Loucy (cell line): ENCODE data around the gene NID2.

Experiments used
- H2AFZ ChIP-seq: fragments of 200-600 bp; sonication (generic); 2 replicates; pipeline ENCODE4 v1.6.0; 2016; ENCODE audit warnings: antibody characterized with exemption, mild to moderate bottlenecking, low read length, moderate library complexity
- H3F3A ChIP-seq: fragments of 200-600 bp; 2 replicates; pipeline ENCODE4 v1.6.0; 2016; ENCODE audit warnings: antibody characterized with exemption, low read depth, mild to moderate bottlenecking
- H3K27me3 ChIP-seq: fragments of 200-600 bp; sonication (generic); 2 replicates; pipeline ENCODE4 v1.6.1; 2014; ENCODE audit warnings: low read length, mild to moderate bottlenecking; ENCODE audit not compliant: insufficient read depth, poor library complexity, severe bottlenecking
- H3K36me3 ChIP-seq: fragments of 200-600 bp; sonication (generic); 2 replicates; pipeline ENCODE4 v1.6.1; 2016; ENCODE audit warnings: low read length; ENCODE audit not compliant: insufficient read depth
- H3K4me1 ChIP-seq: fragments of 200-600 bp; sonication (generic); 2 replicates; pipeline ENCODE4 v1.5.1; 2014; ENCODE audit warnings: low read length, mild to moderate bottlenecking; ENCODE audit not compliant: insufficient read depth, poor library complexity, severe bottlenecking
- H3K4me2 ChIP-seq: fragments of 200-600 bp; sonication (generic); 2 replicates; pipeline ENCODE4 v1.6.0; 2014; ENCODE audit warnings: antibody characterized with exemption, low read length, low read depth, mild to moderate bottlenecking; ENCODE audit not compliant: poor library complexity, severe bottlenecking
- H3K4me3 ChIP-seq: fragments of 200-600 bp; sonication (generic); 2 replicates; pipeline ENCODE4 v1.5.1; 2014; ENCODE audit warnings: low read length, mild to moderate bottlenecking, mixed read lengths; ENCODE audit not compliant: poor library complexity, severe bottlenecking
- H3K79me2 ChIP-seq: fragments of 200-600 bp; sonication (generic); 2 replicates; pipeline ENCODE4 v1.6.1; 2014; ENCODE audit warnings: low read length; ENCODE audit not compliant: insufficient read depth
- H3K9ac ChIP-seq: fragments of 200-600 bp; sonication (generic); 2 replicates; pipeline ENCODE4 v1.6.0; 2014; ENCODE audit warnings: mild to moderate bottlenecking, low read depth, low read length, moderate library complexity; ENCODE audit not compliant: poor library complexity, severe bottlenecking
- H3K9me2 ChIP-seq: fragments of 200-600 bp; sonication (generic); replicated peaks from 2 replicates; pipeline ENCODE4 v1.6.1; 2016; ENCODE audit warnings: low read depth, low read length, mixed read lengths
- H3K9me3 ChIP-seq: fragments of 200-600 bp; sonication (generic); 2 replicates; pipeline ENCODE4 v1.6.1; 2014; ENCODE audit warnings: mild to moderate bottlenecking, antibody characterized with exemption, low read length, low read depth; ENCODE audit not compliant: insufficient read depth
- H4K20me1 ChIP-seq: fragments of 200-600 bp; sonication (generic); 2 replicates; pipeline ENCODE4 v1.6.0; 2014; ENCODE audit warnings: antibody characterized with exemption, low read length, mild to moderate bottlenecking; ENCODE audit not compliant: insufficient read depth, poor library complexity, severe bottlenecking
- CTCF ChIP-seq: fragments of 200-600 bp; sonication (generic); conservative IDR thresholded peaks from 2 replicates; pipeline ENCODE4 v1.5.1; 2014; ENCODE audit warnings: mild to moderate bottlenecking, antibody characterized with exemption, low read length
- EZH2phosphoT487 ChIP-seq: fragments of 200-600 bp; IDR thresholded peaks from 2 replicates; pipeline ENCODE4 v1.6.1; 2018; ENCODE audit warnings: antibody characterized with exemption, mild to moderate bottlenecking, moderate library complexity, borderline replicate concordance

The NID2 gene

GRCh38 chr14:52049721-52050588, 18.9 kb downstream of the NID2 start:
- no peaks in the 10 kb centered on the region for H3K9me2 ChIP-seq
- H3K36me3 ChIP-seq = no peaks in the 10 kb centered on the region
- no peaks in the 10 kb centered on the region for H3F3A ChIP-seq
- H3K27me3 ChIP-seq = no peaks in the 10 kb centered on the region
- no peaks in the 10 kb centered on the region for H3K9me3 ChIP-seq
- H4K20me1 ChIP-seq = no peaks in the 10 kb centered on the region
- H3K4me3 ChIP-seq = no peak overlapping the region
- no peak overlapping the region for H3K9ac ChIP-seq
- no peak for TF ChIP-seq CTCF
- TF ChIP-seq EZH2phosphoT487 = no peak
- no peak overlapping the region for H2AFZ ChIP-seq
- no peaks in the 10 kb centered on the region for H3K79me2 ChIP-seq
- no peak overlapping the region for H3K4me2 ChIP-seq
- H3K4me1 ChIP-seq = no peaks in the 10 kb centered on the region

GRCh38 chr14:52049271-52049670, 19.6 kb downstream of the NID2 start:
- no peaks in the 10 kb centered on the region for H3F3A ChIP-seq
- H2AFZ ChIP-seq = no peak overlapping the region
- H3K79me2 ChIP-seq = no peaks in the 10 kb centered on the region
- no peaks in the 10 kb centered on the region for H3K36me3 ChIP-seq
- no peaks in the 10 kb centered on the region for H3K4me1 ChIP-seq
- H3K9me2 ChIP-seq = no peaks in the 10 kb centered on the region
- H3K4me3 ChIP-seq = no peak overlapping the region
- no peak overlapping the region for H3K9ac ChIP-seq
- H3K9me3 ChIP-seq = no peaks in the 10 kb centered on the region
- no peaks in the 10 kb centered on the region for H4K20me1 ChIP-seq
- H3K27me3 ChIP-seq = no peaks in the 10 kb centered on the region
- no peak overlapping the region for H3K4me2 ChIP-seq
- TF ChIP-seq CTCF = no peak
- TF ChIP-seq EZH2phosphoT487 = no peak

GRCh38 chr14:52048641-52049204, 20.1 kb downstream of the NID2 start:
- TF ChIP-seq CTCF = no peak
- no peak for TF ChIP-seq EZH2phosphoT487
- H4K20me1 ChIP-seq = no peaks in the 10 kb centered on the region
- no peaks in the 10 kb centered on the region for H3K4me1 ChIP-seq
- H3K9ac ChIP-seq = no peak overlapping the region
- H3K4me2 ChIP-seq = no peak overlapping the region
- no peaks in the 10 kb centered on the region for H3K79me2 ChIP-seq
- H3K27me3 ChIP-seq = no peaks in the 10 kb centered on the region
- no peak overlapping the region for H2AFZ ChIP-seq
- H3K4me3 ChIP-seq = no peak overlapping the region
- H3K36me3 ChIP-seq = no peaks in the 10 kb centered on the region
- no peaks in the 10 kb centered on the region for H3K9me2 ChIP-seq
- H3K9me3 ChIP-seq = no peaks in the 10 kb centered on the region
- H3F3A ChIP-seq = no peaks in the 10 kb centered on the region
